ENCODE data around the gene PHF21B.
"Not testable (repeated sequence)": the region's sequence is repeated elsewhere in the genome, so short reads cannot be mapped to it uniquely, and the experiment has no call there.

Gene PHF21B

DNA sequence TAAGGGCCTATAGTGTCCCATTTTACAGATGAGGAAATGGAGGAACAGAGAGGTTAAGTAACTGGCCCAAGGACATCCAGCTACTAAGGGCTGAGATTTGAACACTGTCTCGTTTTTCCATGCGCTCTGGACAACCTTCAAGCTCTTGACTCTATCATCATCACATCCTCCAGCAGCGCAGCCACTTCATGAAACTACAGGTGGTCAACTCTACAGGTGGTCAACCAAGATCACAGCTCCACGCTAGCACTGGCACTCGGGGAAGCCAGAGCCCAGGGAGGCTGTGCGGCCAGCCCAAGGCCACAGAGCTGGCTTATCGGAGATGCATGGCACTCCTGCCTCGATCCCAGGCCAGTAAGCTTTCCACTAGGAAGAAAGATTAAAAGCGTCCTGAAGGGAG is 40.0 kb downstream of the PHF21B start:
- no peaks in the 10 kb centered on the region for H3K27me3 ChIP-seq (ENCODE audit: control insufficient read depth, insufficient read depth, low read length)
- H3K9me3 ChIP-seq (replicated peaks; ENCODE audit: low read length): no peaks in the 10 kb centered on the region
- no peaks in the 10 kb centered on the region for H3K36me3 ChIP-seq (ENCODE audit: insufficient read depth, low read length)

DNA sequence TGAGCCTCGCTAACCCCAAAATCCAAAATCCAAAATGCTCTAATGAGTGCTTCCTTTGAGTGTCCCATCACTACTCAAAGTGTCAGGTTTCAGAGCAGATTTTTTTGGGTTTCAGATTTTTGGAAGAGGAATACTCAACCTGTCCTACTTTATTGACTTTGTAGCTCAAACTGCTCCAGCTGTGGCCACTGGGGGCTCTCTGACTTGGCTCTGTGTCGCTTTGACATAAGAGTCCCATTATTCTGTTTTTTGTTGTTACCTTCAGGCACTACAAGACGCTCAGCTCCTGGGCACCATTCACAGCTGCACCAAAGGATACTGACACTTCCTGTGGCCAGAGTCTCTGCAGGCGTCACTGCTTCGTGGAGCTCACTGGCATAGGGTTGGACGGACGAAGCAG is 41.1 kb downstream of the PHF21B start:
- no peak overlapping the region for H3K4me2 ChIP-seq (ENCODE audit: low read length)
- H3K4me3 ChIP-seq (ENCODE audit: low read length): no peak overlapping the region
- H3K9ac ChIP-seq (ENCODE audit: low read depth, low read length): no peak overlapping the region
- H3K36me3 ChIP-seq (ENCODE audit: insufficient read depth, low read length): no peaks in the 10 kb centered on the region
- H3K27me3 ChIP-seq (ENCODE audit: control insufficient read depth, insufficient read depth, low read length): peaks cover 1% of the 10 kb centered on the region
- H3K4me1 ChIP-seq (ENCODE audit: control insufficient read depth, insufficient read depth, low read length): no peaks in the 10 kb centered on the region
- no peaks in the 10 kb centered on the region for H3K9me3 ChIP-seq (replicated peaks; ENCODE audit: low read length)

More for the DNA sequence above, 40.0 kb downstream of the PHF21B start:
- no peaks in the 10 kb centered on the region for H3K4me1 ChIP-seq (ENCODE audit: control insufficient read depth, insufficient read depth, low read length)
- no peak overlapping the region for H3K4me3 ChIP-seq (ENCODE audit: low read length)
- no peak overlapping the region for H3K4me2 ChIP-seq (ENCODE audit: low read length)
- no peak overlapping the region for H3K9ac ChIP-seq (ENCODE audit: low read depth, low read length)

DNA sequence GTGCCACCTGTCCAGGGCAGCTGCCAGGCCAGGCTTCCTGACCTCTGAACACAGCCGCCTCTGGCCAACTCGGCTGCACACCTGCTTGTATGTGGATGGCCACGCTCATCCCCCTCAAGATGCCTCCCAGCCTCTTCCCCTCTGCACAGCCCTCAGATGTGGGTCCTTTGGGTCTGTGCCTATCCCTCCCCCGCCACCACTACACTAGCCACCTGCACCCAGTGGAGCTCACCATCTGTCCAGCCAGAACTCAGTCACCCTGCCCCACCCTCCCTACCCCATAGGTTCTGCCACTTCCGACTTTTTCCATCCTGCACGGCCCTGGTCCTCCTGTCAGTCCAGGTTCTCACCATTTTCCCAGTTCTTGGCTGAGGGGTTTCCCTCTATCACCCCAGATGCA is 44.6 kb downstream of the PHF21B start:
- Histone ChIP-seq H3K4me2 (ENCODE audit: low read length) (no peak overlapping the region), H3K27me3 (ENCODE audit: control insufficient read depth, insufficient read depth, low read length) (peaks cover 5% of the 10 kb centered on the region), H3K36me3 (ENCODE audit: insufficient read depth, low read length) (no peaks in the 10 kb centered on the region), H3K4me1 (ENCODE audit: control insufficient read depth, insufficient read depth, low read length) (no peaks in the 10 kb centered on the region), H3K9ac (ENCODE audit: low read depth, low read length) (no peak overlapping the region), H3K4me3 (ENCODE audit: low read length) (no peak overlapping the region), H3K9me3 (replicated peaks; ENCODE audit: low read length) (no peaks in the 10 kb centered on the region)

DNA sequence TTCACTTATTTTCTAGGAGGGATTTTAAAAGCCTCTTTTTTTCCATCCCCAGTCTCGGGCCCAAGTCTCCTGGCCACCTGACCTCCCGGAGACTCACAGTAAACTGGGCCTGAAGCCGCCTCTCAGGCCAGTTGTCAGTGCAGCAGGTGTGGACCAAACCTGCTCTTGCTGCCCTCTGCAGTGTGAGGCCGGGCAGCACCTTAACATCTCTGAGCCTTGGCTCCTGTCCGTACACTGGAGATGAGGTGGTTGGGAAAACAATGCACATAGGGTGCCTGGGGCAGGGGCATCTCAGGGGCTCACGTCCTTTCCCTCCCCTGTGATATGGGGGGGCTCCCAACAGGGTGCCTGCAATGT is 45.1 kb downstream of the PHF21B start:
- Histone ChIP-seq H3K9ac (ENCODE audit: low read depth, low read length) (no peak overlapping the region), H3K36me3 (ENCODE audit: insufficient read depth, low read length) (no peaks in the 10 kb centered on the region), H3K4me3 (ENCODE audit: low read length) (no peak overlapping the region), H3K27me3 (ENCODE audit: control insufficient read depth, insufficient read depth, low read length) (peaks cover 5% of the 10 kb centered on the region), H3K9me3 (replicated peaks; ENCODE audit: low read length) (no peaks in the 10 kb centered on the region), H3K4me1 (ENCODE audit: control insufficient read depth, insufficient read depth, low read length) (no peaks in the 10 kb centered on the region), H3K4me2 (ENCODE audit: low read length) (no peak overlapping the region)

DNA sequence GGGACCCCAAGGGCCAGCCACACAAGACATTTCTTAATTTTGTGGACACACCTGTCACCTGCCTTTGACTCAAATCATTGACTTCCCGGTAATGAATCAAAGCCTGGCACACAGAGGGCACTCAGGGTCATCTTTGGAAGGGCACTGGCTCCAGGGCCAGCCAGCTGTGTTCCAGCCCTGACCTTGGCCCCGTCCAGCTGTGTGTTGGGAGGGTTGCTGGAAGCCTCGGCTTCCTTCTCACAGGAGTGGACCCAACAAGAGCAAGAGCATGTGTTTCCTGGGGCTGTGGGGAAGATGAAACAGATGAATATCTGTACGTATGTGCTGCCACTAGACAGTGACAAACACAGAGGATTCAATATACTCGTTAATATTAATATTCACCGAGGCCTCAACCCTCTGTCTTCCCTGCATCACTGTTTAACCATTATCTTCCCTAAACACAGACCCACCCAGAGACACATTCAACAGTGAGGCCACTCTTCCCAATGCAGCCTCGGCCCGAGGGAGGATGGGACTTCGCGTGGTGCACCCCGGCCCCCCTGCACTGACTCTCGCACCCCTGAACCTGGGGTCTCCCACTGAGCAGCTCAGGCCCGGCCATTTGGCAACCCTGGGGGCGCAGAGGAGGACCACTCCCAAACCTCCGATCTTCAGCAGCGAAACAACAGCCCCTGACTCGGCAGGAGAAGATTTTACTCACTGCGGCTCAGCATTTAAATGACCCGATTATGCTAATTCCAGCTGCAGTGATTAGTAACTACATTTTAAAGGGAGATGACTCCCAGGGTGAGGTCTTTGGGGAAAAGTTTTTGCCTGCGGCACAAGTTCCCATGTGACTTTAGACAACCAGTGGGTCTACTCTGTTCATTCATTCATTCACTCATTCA is 45.7 kb downstream of the PHF21B start:
- H3K4me1 ChIP-seq (ENCODE audit: control insufficient read depth, insufficient read depth, low read length): no peaks in the 10 kb centered on the region
- no peak overlapping the region for H3K4me2 ChIP-seq (ENCODE audit: low read length)
- peaks cover 5% of the 10 kb centered on the region for H3K27me3 ChIP-seq (ENCODE audit: control insufficient read depth, insufficient read depth, low read length)
- H3K9ac ChIP-seq (ENCODE audit: low read depth, low read length): no peak overlapping the region
- no peak overlapping the region for H3K4me3 ChIP-seq (ENCODE audit: low read length)
- H3K36me3 ChIP-seq (ENCODE audit: insufficient read depth, low read length): no peaks in the 10 kb centered on the region
- no peaks in the 10 kb centered on the region for H3K9me3 ChIP-seq (replicated peaks; ENCODE audit: low read length)

DNA sequence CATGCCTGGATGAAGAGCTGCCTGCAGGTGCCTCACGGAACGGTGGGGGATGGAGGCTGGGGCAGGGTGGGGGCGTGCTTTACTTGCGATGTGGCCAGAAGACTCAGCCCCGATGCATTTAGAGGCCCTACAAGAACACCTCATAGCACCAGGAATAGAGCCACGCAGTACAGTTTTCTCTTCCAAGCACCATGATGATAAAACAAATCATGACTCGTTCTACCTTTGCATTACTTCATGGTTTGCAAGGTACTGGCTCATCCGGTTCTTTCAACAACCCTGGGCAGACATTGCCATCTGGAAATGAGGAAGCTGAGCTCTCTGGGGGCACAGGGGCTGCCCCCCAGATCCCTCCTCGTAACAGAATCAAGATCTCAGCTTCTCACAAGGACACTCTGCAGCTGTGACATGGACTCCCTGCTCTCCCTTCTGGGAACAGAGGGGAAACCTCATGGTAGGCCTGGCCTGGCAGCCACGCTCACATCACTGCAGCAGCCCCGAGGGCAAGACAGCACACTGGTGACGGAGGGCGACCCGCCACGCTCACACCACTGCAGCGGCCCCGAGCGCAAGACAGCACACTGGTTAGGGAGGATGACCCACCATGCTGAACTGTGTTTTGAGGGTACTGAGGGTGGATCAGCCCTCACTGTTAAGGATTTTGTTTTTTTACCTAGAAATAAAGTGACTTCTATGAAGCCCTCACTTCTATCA is 46.9 kb downstream of the PHF21B start:
- Histone ChIP-seq H3K4me3 (ENCODE audit: low read length) (no peak overlapping the region), H3K4me1 (ENCODE audit: control insufficient read depth, insufficient read depth, low read length) (no peaks in the 10 kb centered on the region), H3K36me3 (ENCODE audit: insufficient read depth, low read length) (no peaks in the 10 kb centered on the region), H3K9me3 (replicated peaks; ENCODE audit: low read length) (no peaks in the 10 kb centered on the region), H3K4me2 (ENCODE audit: low read length) (no peak overlapping the region), H3K27me3 (ENCODE audit: control insufficient read depth, insufficient read depth, low read length) (peaks cover 5% of the 10 kb centered on the region), H3K9ac (ENCODE audit: low read depth, low read length) (no peak overlapping the region)

DNA sequence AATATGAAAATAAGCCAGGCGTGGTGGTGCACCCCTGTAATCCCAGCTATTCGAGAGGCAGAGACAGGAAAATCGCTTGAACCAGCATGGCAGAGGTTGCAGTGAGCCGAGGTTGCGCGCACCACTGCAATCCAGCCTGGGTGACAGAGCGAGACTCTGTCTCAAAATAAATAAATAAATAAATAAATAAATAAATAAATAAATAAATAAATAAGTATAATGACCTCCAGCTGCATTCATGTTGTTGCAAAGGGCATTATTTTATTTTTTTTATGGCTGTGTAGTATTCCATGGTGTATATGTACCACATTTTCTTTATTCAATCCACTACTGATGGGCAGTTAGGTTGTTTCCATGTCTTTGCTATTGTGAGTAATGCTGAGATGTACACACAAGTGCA is 48.1 kb downstream of the PHF21B start:
- H3K4me2 ChIP-seq (ENCODE audit: low read length); H3K27me3 ChIP-seq (ENCODE audit: control insufficient read depth, insufficient read depth, low read length); H3K36me3 ChIP-seq (ENCODE audit: insufficient read depth, low read length); H3K9ac ChIP-seq (ENCODE audit: low read depth, low read length); H3K9me3 ChIP-seq (replicated peaks; ENCODE audit: low read length); H3K4me3 ChIP-seq (ENCODE audit: low read length); H3K4me1 ChIP-seq (ENCODE audit: control insufficient read depth, insufficient read depth, low read length): not testable (repeated sequence)

DNA sequence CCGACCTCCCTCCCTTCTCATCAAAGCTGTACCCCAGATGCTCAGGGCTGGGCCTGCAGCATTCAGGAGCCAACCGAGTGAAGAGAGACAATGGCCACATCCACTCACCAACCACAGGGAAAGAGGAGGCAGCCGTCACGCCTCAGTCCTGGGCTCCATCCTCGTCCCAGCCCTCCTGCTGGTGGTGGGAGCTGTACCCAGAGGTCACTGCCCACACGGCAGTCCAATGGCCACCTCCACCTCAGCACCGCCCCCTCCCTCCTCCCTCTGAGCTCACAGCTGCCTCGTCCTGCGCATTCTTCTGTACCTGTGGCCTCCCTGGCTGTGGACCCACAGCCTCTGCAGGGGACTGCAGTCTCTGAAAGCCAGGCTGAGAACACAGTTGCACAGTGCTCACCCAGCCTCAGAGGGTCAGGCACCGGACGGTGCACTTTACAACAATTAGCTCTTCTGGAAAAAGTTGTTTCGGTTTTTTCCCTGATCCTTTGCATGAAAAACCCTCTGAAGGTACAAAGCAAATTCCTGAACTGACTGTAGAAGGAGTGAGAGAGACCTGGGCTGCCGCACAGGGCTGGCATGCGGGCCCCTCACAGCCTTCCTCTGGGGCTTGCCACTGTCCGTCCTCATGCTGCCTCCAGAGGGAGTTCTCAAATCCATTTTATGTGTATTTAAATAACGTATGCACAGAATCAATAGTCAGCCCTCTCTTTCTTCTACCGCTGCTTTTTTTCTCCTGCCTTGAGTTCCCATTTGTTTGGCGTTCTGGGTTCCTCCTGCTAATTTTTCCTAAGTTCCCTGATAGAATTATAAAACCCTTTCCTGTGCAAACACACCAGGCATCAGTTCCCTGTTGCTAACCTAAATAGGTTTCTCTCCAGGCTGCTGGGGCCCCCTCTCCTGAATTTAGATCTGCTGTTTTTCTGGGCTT is 52.7 kb downstream of the PHF21B start:
- H3K27me3 ChIP-seq (ENCODE audit: control insufficient read depth, insufficient read depth, low read length): peaks cover 27% of the 10 kb centered on the region

DNA sequence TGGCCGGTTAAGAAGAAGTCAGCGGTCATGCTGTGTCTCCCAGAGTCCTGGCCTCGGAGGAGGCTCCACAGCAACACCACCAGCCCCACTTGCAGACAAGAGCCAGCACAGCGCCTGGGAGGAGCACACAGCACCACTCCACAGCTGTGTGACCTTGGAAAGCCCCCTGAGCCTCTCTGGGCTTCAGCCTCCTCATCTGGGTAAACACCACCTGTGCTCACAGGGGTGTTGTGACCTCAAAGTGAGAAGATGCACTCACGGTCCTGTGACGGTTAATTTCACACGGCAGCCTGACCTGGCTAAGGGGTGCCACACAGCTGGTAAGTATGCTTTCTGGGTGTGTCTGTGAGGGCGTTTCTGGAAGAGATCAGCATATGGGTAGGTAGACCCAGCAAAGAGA is 54.7 kb downstream of the PHF21B start:
- Histone ChIP-seq H3K36me3 (ENCODE audit: insufficient read depth, low read length) (no peaks in the 10 kb centered on the region), H3K9me3 (replicated peaks; ENCODE audit: low read length) (no peaks in the 10 kb centered on the region), H3K4me2 (ENCODE audit: low read length) (no peak overlapping the region), H3K4me3 (ENCODE audit: low read length) (no peak overlapping the region), H3K4me1 (ENCODE audit: control insufficient read depth, insufficient read depth, low read length) (no peaks in the 10 kb centered on the region), H3K27me3 (ENCODE audit: control insufficient read depth, insufficient read depth, low read length) (peaks cover 27% of the 10 kb centered on the region), H3K9ac (ENCODE audit: low read depth, low read length) (no peak overlapping the region)

More for the DNA sequence above, 52.7 kb downstream of the PHF21B start:
- H3K36me3 ChIP-seq (ENCODE audit: insufficient read depth, low read length): no peaks in the 10 kb centered on the region
- H3K4me3 ChIP-seq (ENCODE audit: low read length): no peak overlapping the region
- no peak overlapping the region for H3K4me2 ChIP-seq (ENCODE audit: low read length)
- H3K4me1 ChIP-seq (ENCODE audit: control insufficient read depth, insufficient read depth, low read length): no peaks in the 10 kb centered on the region
- H3K9me3 ChIP-seq (replicated peaks; ENCODE audit: low read length): no peaks in the 10 kb centered on the region
- no peak overlapping the region for H3K9ac ChIP-seq (ENCODE audit: low read depth, low read length)

DNA sequence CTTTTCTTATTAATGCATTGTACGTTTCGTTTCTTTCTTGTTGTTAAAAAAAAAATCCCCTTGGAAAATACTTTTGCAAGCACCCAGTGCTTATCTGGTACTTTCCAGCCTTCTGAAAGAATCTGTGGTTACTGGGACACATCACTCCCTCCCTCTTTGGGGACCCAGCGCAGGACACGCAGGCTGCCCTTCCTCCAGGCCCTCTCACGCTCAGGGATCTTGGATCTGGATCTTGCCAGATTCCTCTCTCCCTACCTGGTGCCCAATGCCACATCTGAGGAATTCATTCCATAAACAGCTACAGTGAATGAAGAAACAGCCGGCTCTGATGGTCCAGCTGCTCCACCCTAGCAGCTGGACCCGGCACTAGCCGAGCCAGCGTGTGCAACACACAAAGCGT is 55.7 kb downstream of the PHF21B start:
- Histone ChIP-seq H3K9me3 (replicated peaks; ENCODE audit: low read length) (no peaks in the 10 kb centered on the region), H3K9ac (ENCODE audit: low read depth, low read length) (no peak overlapping the region), H3K27me3 (ENCODE audit: control insufficient read depth, insufficient read depth, low read length) (peaks cover 27% of the 10 kb centered on the region), H3K4me3 (ENCODE audit: low read length) (no peak overlapping the region), H3K4me2 (ENCODE audit: low read length) (no peak overlapping the region), H3K4me1 (ENCODE audit: control insufficient read depth, insufficient read depth, low read length) (no peaks in the 10 kb centered on the region), H3K36me3 (ENCODE audit: insufficient read depth, low read length) (no peaks in the 10 kb centered on the region)

All from skeletal muscle satellite cell (primary cell).